T1000 (cell line): Measurements from ENCODE around the gene TRMT1.
A peak's percentile ranks its signal among the peaks of the same experiment; 100 is the strongest.

ENCODE experiments used
- DNase-seq: peaks from one replicate; lab custom pipeline; 2025; ENCODE audit warnings: mixed read lengths; lab: John Stamatoyannopoulos, UW

TRMT1 gene

DNA sequence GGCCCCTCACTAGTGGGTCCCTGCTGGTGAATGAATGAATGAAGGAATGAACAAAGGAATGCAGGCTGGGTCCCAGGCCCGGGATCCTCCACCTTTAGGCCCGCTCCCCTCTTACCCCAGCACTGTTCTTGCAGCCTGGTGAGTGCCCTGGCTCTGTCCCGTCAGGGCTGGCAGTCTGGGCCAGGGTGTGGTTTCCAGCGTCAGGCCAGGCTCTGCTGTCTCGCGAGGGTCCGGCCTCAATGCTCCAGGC lies 14.2 kb downstream of the TRMT1 start:
- DNase-seq: no peak

DNA sequence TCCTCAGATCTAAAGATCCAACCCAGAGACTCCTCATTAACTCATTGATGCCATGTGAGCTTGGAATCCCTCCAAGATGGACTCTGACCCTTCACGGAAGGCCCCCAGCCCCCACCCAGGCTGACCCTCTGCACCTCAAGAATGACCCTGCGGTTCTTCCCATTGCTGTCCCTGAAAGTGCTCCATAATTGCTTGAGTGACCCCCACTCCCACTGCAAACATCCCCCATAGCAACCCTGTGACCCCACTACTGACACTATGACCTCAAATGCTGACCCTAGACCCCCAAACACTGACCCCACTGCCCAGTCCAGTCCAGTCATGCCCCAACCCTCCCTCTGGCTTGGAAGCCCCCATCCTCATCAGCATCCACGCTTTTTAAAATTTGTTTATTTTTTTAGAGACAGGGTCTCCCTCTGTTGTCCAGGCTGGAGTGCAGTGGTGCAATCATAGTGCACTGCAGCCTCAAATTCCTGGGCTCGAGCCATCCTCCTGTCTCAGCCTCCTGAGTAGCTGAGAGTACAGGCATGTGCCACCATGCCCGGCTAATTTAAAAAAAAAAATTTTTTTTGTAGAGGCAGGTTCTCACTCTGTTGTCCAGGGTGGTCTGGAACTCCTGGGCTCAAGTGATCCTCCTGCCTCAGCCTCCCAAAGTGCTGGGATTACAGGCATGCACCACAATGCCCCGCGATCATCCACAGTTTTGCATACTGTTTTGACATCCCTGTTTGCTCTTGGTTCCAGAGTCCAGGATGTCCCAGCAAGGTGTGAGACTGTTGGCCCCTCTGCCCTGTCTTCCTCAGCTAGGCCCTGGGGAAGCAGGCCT lies 14.7 kb downstream of the TRMT1 start:
- DNase-seq: no peak

DNA sequence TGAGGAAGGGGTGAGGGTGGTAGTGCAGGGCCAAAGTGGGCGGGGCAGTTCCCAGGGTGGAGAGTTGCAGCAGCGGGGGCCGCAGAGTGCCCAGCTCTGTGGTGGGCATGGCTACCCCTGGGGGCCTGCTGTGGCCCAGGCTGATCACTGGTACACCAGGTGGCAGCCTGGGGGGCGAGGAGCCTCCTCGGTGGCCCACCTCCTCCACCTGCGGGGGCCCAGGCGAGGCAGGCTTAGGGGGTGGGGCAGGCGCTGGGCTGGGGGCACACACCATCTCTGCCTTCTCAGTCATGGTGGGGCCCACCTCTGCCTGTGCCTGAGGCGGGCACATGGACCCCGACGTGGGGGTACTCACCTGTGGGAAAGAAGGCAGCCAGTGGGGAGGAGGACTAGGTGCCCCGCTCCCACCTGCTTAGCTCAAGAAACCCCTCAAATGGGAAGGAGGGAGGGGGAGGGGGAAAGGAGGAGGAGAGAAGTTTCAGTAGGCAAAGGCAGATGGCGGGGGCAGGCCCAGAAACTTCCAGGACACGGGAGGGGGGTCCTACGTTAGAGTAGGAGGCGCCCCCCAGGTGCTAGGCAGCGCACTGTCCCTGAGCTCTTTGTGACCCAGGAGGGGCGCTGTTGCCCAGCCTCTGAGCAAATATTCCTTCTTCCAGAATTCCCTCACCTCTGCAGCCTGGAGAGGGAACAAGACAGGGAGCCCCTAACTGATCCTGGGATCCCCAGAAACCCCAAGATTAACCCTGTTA lies 15.5 kb downstream of the TRMT1 start:
- DNase-seq: no peak

DNA sequence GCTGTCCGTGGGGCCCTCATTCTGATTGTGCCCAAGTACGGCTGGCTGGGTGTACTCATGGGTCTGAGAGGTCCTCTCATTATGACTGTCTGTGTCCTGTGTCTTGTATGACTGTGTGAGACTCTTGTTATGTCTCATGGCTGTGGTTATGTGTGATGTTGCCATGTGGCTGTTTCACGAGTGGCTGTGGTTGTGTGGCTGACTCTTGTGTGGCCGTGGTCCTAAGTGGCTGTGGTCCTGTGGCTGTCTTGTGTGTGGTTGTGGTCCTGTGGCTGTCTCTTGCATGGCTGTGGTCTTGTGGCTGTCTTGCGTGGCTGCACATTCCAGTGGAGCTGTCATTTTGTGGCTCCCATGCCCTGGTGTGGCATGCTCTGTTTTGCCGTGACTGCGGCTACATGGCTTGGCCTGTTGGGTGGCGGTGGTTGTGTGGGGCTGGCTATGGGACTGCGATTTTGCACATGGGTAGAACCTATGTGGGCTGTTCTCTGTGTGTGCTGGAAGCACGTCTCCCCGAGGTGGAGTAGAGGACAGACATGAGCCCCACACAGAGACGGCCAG lies 16.4 kb downstream of the TRMT1 start:
- DNase-seq: no peak

DNA sequence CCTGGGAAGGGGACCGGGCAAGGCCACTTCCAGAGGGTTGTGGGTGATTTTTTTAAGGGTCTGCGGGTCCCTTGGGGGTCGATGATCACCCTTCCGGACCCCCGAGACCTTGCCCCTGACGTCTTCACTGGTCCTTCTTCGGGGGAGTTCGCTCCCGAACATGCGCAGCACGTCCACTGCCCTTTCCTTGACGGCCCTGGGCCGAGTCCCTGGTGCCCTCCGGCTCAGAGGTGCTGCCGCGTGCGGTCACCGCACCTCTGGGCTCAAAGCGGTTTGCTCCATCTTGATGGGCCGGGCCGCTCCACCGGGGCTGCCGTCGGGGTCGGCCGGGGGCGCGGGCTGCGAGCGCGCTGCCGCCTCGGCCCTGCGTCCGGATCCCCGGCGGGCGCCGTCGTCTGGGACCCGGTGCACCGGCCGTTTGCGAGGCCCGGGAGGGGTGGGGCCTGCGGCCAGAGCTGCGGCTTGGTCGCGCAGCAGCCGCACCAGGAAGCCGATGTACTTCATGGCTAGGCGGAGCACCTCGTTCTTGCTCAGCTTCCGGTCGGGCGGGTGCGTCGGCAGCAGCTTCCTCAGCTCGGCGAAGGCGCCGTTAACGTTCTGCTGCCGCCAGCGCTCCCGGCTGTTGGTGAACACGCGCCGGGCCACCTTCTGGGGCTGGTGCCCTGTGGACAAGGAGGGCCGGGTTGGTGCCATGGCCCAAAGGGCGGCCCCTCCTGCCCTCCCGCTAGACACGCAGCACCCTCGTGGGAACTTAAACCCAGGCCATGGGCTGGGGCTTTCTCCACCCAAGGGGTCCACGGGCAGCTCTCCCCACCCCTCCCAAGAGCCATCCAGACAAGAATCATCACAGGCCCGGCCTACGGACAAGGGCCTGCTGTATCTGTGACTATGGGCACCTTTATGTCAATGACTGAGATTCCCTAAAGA lies 17.2 kb downstream of the TRMT1 start:
- no peak for DNase-seq

DNA sequence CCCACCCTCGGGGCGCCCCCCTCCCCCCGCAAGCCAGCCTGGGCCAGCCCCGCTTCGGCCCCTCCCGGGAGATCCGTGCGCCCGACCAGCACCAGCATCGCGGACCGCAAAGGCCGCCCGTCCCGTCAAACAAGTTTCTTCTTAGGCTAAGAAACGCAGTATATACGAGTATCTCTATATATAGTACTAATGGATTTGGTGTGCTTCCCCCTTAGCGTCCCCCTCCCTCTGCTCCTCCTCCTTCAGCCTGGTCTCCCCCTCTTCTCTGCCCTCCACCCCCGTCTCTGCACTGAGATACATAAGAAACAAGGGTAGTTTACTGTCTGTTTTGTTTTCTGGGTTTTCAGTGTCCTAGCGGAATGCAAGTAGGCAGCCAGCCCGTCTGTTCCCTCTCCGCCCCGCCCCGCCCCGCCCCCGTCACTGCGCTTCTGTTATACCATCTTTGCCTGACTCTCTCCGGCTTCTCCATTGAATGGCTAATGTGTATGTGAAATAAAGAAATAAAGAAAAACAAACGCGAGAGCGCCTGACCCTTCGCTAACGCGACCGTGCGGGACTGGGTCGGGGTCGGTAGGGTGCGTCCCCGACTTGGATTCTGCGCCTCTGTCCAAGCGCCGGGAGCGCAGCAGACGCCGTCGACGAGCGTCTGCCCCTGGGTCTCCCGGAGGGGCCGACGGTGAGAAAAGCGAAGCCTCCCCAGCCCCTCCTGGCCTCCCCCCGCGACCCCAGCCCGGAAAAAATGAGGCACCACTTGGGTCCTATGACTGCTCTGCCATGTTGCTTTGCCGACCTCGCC lies 18.1 kb downstream of the TRMT1 start:
- DNase-seq: no peak

DNA sequence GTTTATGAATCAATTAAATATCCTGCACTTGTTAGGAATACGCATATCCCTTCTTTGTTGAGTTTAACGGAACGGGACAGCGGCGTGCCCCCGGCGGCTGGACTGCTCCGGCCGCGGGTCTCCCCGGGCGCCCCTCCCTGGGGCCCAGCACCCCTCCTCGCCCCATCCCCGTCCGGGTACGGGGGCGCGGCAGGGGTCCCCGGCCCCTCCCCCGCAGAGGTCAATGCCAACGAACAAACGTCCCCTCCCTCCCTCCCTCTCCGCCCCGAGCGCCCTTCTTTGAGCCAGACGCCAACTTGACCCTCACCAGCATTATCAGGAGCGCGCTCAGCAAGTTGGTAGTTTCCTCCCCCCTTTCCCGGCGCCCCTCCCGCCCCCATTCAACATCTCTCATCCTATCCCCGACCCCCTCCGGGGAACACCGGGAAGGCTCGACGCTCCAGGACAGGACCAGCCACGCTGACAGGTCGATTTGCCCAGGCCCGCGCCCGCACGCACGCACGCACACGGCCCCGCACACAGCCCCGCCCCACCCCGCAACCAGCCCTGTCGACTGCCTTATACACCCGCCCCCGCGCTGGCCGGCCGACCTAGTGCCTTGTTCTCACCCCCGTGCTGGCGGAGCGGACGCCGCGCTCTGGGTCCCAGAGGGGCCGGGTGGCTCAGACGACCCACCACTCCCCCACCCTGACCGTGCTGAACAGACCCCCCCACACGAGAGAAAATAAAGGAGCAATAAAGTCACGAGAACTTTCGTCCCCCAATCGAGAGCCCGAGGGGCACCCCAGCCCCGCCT lies 18.9 kb downstream of the TRMT1 start:
- DNase-seq: no peak

DNA sequence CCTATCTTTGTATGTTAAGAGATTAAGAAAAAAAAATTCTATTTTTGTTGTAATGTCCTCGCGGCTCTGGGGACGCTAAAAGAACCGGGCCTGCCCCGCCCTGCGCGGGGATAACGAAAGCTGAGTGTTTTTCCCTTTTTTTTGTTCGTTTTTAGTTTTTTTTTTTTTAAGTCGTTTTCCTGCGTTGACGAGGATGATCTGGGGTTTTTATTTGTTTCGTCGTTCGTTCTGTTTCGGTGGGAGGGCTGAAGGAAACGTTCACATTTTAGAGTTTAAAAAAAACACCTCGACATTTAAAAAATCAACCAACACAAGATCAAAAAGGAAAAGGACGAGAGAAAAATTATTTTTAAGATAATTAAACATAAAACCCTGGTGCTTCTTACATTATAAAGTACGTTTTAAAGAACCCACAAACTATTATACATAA lies 19.5 kb downstream of the TRMT1 start:
- no peak for DNase-seq

DNA sequence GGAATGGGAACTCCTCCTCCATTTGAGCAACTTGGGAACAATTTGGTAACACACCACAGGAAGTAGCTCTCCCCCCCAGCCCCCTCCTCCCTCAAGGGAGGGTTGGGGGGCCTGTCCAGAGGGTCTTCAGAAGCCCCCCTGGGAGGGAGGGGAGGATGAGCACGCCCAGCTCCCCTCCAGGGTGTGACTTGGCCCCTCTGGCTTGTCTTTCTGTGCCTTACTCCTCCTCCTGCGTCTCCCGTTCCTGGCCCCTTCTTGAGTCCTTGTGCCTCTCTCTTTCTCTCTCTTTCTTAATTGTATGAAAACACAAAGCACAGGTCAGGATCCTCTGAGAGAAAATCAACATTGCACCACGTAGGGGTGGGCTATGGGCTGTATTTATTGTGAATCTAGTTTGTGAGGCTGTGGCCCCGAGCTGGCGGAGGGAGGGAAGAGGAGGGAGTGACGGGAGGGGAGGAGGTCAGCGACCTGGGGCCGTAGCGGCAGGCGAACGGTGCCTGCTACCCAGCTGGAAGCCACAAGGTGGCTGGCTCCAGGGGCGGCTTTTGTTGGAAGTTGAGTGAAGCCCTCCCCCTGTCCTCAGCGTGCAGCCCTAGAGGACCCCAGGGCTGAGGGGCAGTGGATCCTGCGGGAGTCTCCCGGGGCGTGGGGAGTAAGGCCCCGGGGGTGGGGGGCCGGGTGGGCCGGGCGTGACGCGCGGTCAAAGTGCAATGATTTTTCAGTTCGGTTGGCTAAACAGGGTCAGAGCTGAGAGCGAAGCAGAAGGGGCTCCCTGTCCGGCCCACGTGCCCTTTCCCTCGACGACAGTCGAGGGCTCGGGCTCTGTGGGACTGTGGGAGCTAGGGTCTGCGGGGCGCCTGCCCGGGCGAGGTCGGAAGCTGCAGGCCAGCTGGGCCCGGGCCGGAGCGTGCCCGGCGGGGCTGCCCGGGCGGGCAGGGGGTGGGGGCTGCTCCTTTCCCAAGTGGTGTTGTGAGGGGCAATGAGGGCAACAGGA lies 20.3 kb downstream of the TRMT1 start:
- DNase-seq: no peak

DNA sequence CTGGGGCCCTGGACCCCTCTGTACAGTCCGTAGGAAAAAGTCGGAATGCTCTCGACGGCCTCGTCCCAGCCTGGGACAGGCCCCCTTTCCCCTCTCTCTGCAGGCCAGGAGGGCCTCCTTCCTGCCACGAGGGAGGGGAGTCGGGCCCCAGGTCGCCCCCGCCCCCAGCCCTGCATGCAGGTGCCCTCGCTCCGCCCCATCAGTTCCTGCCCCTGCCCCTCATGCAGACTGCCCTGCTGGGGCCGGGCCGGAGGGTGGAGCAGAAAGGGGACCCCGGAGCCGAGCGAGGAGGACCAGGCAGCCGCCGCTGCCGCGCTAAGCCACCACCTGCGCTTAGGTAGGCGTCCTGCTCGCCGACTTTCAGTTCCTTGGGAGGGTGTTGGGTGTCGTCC lies 21.2 kb downstream of the TRMT1 start:
- no peak for DNase-seq

DNA sequence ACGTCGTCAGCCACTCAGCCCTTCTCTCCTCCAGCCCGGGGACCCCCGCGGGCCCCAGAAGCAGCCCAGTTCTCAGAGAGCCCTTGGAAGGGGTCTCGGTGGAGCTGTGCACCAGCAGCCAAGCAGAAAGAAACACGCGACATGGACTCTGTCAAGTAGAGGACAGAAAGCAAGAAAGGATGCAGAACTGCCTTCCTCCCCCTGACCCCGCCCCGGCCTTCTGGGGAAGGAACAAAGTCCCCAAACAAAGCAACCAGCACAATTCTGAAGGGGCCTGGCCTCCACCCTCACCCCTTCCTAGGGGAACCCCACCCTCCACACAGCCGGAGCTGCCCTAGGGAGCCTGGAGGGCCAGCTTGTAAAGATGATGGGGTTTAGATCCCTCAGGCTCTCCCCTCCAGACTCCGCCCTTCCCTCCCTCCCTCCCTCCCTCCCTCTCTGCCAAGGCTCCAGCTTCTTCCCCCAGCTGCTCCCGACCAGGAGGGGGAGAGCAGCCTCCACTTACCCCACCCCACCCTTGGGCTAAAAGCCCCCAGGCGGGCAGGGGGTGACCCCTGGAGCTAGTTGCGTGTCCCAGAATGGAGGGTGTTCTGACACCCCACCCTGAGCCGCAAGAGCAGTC lies 21.7 kb downstream of the TRMT1 start:
- no peak for DNase-seq

DNA sequence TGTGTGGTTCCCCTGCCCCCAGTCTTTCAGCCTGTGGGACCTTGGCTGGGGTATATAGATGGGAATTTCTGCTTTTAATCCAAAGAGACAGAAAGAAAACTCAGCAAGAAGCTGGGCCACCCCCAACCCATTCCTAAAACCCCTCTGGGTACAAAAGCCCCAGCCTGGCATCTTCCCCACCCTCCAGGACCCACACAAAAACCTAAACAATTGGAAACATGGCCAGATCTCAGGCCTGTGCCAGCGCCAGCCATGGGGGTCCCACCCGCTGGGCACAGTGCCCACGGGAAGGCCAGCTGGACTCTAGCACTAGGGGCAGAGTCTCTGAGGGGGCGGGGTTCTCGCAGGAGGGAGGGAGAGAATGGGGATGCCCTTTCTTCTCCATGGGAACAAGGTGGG lies 22.4 kb downstream of the TRMT1 start:
- DNase-seq: no peak

DNA sequence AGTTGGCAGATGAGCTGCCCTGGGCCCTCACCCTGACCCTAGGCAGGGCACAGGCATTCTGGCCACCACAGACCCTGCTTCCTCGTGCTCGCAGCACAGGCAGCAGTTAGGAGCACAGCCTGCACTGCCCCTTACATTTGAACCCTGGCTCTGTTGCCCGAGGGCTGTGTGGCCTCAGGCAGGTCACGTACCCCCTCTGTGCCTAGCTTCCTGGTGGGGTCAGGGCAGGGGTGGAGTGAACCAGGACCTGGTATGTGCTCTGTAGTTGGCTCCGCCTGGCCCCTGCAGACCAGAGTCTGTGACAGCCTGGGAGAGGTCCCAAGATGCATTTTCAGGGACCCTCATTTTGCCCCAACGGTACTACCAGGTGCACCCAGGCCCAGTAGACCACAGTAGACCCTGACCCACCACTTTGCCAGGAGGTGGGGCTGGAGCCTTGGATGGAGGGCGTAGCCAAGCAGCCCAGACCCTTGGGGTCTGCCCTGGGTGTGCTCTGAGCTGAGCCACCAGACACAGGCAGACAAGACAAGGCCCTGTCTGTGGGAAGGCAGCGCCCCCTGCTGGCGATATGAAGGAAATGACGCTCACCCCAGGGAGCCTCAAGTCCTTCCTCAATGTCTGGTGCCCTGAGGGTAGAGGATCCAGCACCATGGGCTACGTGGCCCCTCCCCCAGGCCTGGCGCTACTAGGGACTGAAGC lies 23.0 kb downstream of the TRMT1 start:
- peak; percentile 44 for DNase-seq

DNA sequence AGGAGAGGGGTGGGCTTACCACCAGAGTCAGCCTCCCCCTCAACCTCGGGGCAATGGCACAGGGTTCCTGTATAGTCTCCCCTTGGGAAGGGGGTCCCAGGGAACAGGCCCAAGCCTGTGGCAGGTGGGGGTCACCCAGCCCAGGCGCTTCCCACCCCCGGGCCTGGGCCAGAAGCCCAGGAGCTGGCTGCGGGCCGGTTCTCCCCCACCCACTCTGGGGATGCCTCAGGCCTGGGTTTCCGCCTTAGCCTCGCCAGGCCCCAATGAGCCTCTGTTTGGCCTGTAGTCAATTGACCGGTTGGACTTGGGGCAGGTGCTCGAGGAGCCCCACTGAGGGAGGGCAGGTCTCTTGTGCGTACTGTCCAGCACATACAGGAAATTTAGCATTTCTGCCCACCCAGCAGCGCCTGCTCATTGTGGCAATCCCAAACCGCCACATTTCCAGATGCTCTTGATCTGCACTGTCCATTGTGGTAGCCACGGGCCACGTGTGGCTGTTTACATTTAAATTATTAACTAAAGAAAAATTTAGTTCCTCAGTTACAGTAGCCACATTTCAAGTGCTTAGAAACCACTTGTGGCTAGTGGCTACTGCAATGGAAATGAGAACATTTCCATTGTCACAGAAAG lies 23.8 kb downstream of the TRMT1 start:
- DNase-seq: no peak

DNA sequence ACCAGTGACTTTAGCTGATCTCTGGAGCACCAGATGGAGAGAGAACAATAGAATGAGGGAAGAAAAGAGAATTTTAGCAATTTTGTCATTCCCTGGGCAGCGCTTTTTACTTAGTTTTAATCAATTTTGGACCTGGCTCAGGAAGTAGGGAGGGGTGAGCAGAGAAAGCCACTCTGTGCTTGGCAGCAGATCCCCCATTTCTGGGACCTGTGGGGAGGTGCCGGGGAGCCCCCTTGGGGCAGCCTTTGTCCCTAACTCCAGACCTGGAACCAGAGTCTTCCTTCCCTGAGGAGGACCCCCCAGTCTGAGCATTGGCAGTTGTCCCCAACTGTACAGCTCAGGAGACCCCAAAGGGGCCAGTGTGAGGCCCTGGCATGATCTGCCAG lies 24.4 kb downstream of the TRMT1 start:
- no peak for DNase-seq

DNA sequence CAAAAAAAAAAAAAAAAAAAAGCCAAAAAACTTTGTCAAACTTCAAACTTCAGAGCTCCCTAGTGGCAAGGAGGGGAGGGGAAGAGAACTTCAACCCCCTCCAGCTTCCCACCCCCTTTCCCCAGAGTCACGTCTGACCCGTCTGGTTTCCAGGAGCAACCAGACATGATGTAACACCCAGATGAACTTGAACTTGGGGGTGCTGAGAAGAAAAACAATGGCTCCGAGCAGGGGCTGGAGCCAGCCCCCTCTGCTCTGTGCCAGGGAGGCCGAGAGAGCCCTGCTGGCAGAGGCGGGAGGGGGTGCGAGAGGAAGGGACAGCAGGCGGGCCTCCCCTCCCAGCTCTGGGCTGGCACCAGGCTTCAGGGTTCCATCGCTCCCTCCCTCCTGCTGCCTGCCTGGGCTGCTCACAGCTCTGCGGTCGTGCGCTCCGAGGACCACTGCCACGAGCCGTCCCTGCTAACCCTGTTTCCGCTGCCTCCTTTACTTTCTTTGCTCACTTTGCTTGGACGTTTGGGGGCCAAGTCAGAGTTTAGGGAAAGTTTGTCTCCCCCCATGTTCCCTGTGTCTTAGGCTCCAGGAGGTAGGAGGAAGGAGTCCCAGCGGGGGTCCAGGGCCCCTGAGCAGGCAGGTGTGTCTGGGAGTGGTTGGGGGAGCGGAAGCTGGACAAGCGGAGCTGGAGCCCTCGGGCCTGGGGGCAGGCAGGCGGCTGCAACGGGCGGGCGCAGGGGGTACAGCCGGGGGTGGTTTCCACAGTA lies 25.0 kb downstream of the TRMT1 start:
- no peak for DNase-seq
